Neural progenitor cell (in vitro differentiated cells): ENCODE measurements around the gene CPSF7.

Experiments
- CTCF ChIP-seq: fragments of 200-600 bp; sonication (generic); IDR thresholded peaks from 2 replicates; pipeline ENCODE4 v1.5.1; 2017; ENCODE audit warnings: antibody characterized with exemption, mild to moderate bottlenecking
- EZH2phosphoT487 ChIP-seq: fragments of 200-600 bp; sonication (generic); IDR thresholded peaks from 2 replicates; pipeline ENCODE4 v1.6.1; 2017; ENCODE audit warnings: antibody characterized with exemption

GRCh38 chr11:61446211-61446651 lies 16.5 kb upstream of the CPSF7 start:
- TF ChIP-seq CTCF (peak; percentile 95), EZH2phosphoT487 (no peak)
